ENCODE measurements around the gene NUMB. TPM values are rescaled to one million over a fixed set of nuclear protein-coding genes. Genes with fewer than 3 reads are reported as not detected.

The NUMB gene
- total and polyA plus RNA-seq, 2 of the 13 experiments (the other 11 are each of a cell fraction or from before 2014, with no cell fraction given), result 20.3 to 71.1 TPM

DNA sequence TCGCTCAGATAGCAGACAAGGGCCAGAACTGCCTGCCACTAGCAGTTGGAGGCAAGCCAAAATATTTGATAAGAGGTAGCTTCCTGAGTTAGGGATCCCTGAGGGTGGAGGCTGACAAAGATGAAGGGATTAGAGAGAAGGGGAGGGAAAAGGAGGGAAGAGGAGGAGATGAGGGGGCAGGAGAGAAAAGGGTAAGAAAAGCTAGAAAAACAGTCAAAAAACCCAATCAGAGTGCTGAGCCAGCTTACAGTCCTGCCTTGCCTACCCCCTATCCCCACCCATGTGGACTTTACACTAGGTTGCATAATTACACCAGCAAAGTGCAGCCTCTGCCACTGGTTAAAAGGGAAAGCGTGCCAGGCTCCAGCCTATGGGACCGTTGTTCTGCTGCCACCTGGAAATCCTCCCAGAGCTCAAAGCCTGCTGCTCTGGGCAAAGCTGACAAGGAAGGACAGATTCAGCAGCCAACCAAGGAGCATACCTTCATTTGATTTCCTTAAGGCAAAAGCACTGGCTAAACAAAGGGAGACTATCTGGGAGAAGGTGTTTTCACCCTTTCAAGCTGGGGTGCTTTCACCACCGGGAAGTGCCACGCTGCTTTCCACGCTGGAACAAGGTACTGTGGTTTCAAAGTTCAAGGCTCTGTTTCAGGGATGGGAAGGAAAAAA is 3.8 kb upstream of the NUMB start (continued):
- TF ChIP-seq, protein P1, sequence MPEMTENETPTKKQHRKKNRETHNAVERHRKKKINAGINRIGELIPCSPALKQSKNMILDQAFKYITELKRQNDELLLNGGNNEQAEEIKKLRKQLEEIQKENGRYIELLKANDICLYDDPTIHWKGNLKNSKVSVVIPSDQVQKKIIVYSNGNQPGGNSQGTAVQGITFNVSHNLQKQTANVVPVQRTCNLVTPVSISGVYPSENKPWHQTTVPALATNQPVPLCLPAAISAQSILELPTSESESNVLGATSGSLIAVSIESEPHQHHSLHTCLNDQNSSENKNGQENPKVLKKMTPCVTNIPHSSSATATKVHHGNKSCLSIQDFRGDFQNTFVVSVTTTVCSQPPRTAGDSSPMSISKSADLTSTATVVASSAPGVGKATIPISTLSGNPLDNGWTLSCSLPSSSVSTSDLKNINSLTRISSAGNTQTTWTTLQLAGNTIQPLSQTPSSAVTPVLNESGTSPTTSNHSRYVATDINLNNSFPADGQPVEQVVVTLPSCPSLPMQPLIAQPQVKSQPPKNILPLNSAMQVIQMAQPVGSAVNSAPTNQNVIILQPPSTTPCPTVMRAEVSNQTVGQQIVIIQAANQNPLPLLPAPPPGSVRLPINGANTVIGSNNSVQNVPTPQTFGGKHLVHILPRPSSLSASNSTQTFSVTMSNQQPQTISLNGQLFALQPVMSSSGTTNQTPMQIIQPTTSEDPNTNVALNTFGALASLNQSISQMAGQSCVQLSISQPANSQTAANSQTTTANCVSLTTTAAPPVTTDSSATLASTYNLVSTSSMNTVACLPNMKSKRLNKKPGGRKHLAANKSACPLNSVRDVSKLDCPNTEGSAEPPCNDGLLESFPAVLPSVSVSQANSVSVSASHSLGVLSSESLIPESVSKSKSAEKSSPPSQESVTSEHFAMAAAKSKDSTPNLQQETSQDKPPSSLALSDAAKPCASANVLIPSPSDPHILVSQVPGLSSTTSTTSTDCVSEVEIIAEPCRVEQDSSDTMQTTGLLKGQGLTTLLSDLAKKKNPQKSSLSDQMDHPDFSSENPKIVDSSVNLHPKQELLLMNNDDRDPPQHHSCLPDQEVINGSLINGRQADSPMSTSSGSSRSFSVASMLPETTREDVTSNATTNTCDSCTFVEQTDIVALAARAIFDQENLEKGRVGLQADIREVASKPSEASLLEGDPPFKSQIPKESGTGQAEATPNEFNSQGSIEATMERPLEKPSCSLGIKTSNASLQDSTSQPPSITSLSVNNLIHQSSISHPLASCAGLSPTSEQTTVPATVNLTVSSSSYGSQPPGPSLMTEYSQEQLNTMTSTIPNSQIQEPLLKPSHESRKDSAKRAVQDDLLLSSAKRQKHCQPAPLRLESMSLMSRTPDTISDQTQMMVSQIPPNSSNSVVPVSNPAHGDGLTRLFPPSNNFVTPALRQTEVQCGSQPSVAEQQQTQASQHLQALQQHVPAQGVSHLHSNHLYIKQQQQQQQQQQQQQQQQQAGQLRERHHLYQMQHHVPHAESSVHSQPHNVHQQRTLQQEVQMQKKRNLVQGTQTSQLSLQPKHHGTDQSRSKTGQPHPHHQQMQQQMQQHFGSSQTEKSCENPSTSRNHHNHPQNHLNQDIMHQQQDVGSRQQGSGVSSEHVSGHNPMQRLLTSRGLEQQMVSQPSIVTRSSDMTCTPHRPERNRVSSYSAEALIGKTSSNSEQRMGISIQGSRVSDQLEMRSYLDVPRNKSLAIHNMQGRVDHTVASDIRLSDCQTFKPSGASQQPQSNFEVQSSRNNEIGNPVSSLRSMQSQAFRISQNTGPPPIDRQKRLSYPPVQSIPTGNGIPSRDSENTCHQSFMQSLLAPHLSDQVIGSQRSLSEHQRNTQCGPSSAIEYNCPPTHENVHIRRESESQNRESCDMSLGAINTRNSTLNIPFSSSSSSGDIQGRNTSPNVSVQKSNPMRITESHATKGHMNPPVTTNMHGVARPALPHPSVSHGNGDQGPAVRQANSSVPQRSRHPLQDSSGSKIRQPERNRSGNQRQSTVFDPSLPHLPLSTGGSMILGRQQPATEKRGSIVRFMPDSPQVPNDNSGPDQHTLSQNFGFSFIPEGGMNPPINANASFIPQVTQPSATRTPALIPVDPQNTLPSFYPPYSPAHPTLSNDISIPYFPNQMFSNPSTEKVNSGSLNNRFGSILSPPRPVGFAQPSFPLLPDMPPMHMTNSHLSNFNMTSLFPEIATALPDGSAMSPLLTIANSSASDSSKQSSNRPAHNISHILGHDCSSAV (CRISPR knock-in tag; IDR thresholded peaks at IDR 0.05; ENCODE audit: borderline replicate concordance), result no peak
- TF ChIP-seq ZNF709 (CRISPR knock-in tag; IDR thresholded peaks at IDR 0.05), result peak; percentile 84; the same call in 1 of the 2 replicates
- peak; percentile 92 for TF ChIP-seq ZNF264 (CRISPR knock-in tag; IDR thresholded peaks at IDR 0.05)
- peak; percentile 72; the same call in 1 of the 2 replicates for TF ChIP-seq HNRNPL (IDR thresholded peaks at IDR 0.05; ENCODE audit: low read depth, low read length)
- 0 out of 2 replicates have a peak, but pooled peaks have one; percentile 18 for TF ChIP-seq ZNF557 (CRISPR knock-in tag; IDR thresholded peaks at IDR 0.05)
- peak; percentile 67; the same call in 1 of the 2 replicates for TF ChIP-seq IRF2 (CRISPR knock-in tag; IDR thresholded peaks at IDR 0.05)
- peak; percentile 76 for TF ChIP-seq SOX5 (CRISPR knock-in tag; IDR thresholded peaks at IDR 0.05; ENCODE audit: borderline replicate concordance)
- TF ChIP-seq SIX4 (CRISPR knock-in tag; IDR thresholded peaks at IDR 0.05), result no peak
- TF ChIP-seq ZBTB2 (CRISPR knock-in tag; IDR thresholded peaks at IDR 0.05; ENCODE audit: low read depth), result no peak
- no peak for TF ChIP-seq ETV5 (CRISPR knock-in tag; IDR thresholded peaks at IDR 0.05; ENCODE audit: borderline replicate concordance)
- TF ChIP-seq CBX5 (CRISPR knock-in tag; IDR thresholded peaks at IDR 0.05; ENCODE audit: borderline replicate concordance), result peak; percentile 62; the same call in 1 of the 2 replicates
- TF ChIP-seq, protein P2, sequence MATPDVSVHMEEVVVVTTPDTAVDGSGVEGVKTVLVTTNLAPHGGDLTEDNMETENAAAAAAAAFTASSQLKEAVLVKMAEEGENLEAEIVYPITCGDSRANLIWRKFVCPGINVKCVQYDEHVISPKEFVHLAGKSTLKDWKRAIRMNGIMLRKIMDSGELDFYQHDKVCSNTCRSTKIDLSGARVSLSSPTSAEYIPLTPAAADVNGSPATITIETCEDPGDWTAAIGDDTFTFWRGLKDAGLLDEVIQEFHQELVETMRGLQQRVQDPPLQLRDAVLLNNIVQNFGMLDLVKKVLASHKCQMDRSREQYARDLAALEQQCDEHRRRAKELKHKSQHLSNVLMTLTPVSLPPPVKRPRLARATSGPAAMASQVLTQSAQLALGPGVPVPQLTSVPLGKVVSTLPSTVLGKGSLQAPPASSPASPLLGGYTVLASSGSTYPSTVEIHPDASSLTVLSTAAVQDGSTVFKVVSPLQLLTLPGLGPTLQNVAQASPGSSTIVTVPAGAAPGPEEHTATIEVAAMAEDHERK (CRISPR knock-in tag; IDR thresholded peaks at IDR 0.05; ENCODE audit: low read depth), result no peak
- no peak for TF ChIP-seq TCF12 (IDR thresholded peaks at IDR 0.05)
- TF ChIP-seq TCF12 (CRISPR knock-in tag; IDR thresholded peaks at IDR 0.05), result peak; percentile 60; the same call in 1 of the 2 replicates
- peak; percentile 47; the same call in 1 of the 2 replicates for TF ChIP-seq KDM5B (CRISPR knock-in tag; IDR thresholded peaks at IDR 0.05; ENCODE audit: borderline replicate concordance)
- peak; percentile 84 for TF ChIP-seq ZNF644 (CRISPR knock-in tag; IDR thresholded peaks at IDR 0.05; ENCODE audit: low read depth)
- no peak for TF ChIP-seq JUNB (CRISPR knock-in tag; IDR thresholded peaks at IDR 0.05; ENCODE audit: borderline replicate concordance)
- peak; percentile 77 for TF ChIP-seq LCORL (IDR thresholded peaks at IDR 0.05)
- TF ChIP-seq LCORL (CRISPR knock-in tag; IDR thresholded peaks at IDR 0.05), result peak; percentile 76
